GM08714 (cell line): ENCODE data around the gene NGB.

Experiments used
- H3K4me3 ChIP-seq: fragments of 200-500 bp; sonication (Bioruptor generic); 2 replicates; pipeline ENCODE4 v1.5.1; 2014; ENCODE audit warnings: mild to moderate bottlenecking, low read length, inconsistent platforms
- ZNF274 ChIP-seq: IDR thresholded peaks from 2 replicates; pipeline ENCODE4 v1.6.1; 2012; ENCODE audit warnings: mild to moderate bottlenecking, low read depth, low read length

Gene NGB

DNA sequence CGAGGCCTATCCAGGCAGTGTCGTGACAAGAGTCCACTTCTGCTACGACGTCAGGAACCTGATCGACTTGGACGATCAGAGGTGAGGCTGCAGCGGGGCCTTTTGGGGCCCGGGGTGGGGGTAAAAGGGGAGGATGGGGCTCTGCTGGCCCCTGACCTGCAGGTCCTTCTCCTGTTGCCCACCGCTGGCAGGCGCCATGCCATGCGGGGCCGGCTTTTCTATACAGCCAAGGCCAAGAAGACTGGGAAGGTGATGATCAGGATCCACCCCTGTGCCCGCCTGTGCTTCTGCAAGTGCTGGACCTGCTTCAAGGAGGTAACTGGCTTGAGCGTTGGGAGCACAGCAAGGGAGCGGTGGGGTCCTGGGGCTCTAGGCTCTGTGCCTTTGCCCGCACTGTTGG is 31.6 kb downstream of the NGB start:
- no peak overlapping the region for H3K4me3 ChIP-seq
- TF ChIP-seq ZNF274 = no peak

DNA sequence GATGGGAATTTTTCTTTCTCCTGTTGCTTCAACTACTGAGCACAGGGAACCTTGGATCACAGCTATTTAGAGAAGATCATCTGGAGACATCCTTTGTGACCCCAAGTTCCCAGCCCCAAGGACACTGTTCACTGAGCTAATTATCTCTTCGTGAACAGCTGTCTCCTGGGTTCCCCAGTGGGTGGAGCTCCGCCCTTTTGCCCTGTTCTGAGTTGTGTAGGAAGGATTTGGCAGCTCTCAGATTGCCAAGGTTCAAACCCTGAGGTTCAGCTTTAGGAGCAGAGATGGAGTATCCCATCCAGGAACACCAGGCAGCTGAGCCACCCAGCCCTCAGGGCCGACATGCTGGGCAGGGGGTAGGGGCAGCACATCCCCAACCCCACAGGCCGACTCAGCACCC is 32.0 kb downstream of the NGB start:
- no peak overlapping the region for H3K4me3 ChIP-seq
- TF ChIP-seq ZNF274 = no peak

- TF ChIP-seq ZNF274 = no peak
- H3K4me3 ChIP-seq = no peak overlapping the region
Observed at GRCh38 chr14:77238356-77238755, 32.6 kb downstream of the NGB start.

- TF ChIP-seq ZNF274 = no peak
- H3K4me3 ChIP-seq = no peak overlapping the region
Observed at GRCh38 chr14:77236814-77237213, 34.2 kb downstream of the NGB start.

- TF ChIP-seq ZNF274 = no peak
- H3K4me3 ChIP-seq = no peak overlapping the region
Observed at GRCh38 chr14:77231721-77232120, 39.3 kb downstream of the NGB start.

- TF ChIP-seq ZNF274 = no peak
- no peak overlapping the region for H3K4me3 ChIP-seq
Observed at GRCh38 chr14:77230914-77231313, 40.1 kb downstream of the NGB start.

DNA sequence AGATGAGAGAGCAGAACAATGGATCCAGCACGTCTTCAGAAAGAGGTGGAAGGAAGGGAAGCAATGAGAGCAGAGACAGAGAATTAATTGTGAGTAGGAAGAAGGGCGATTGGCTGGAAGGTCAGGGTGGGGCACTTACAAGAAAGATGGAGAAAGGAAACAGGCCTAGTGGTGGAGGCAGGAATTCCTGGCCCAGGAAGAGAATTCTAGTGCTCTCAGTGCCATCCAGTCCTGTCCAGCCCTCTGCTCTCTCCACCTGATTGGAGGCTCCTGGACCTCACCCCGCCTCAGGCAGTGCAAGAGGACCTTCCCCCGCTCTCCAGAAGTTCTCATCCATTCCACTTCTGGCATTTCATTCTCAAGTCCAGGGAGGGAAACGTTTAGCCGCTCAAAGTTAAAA is 43.0 kb downstream of the NGB start:
- TF ChIP-seq ZNF274 = no peak
- no peak overlapping the region for H3K4me3 ChIP-seq

GRCh38 chr14:77225892-77226557 is 45.0 kb downstream of the NGB start:
- TF ChIP-seq ZNF274 = no peak
- no peak overlapping the region for H3K4me3 ChIP-seq

GRCh38 chr14:77225254-77225653 is 45.8 kb downstream of the NGB start:
- TF ChIP-seq ZNF274 = no peak

GRCh38 chr14:77224212-77224611 is 46.8 kb downstream of the NGB start:
- no peak for TF ChIP-seq ZNF274

More at GRCh38 chr14:77225254-77225653, 45.8 kb downstream of the NGB start:
- H3K4me3 ChIP-seq = no peak overlapping the region

GRCh38 chr14:77222546-77223225 is 48.3 kb downstream of the NGB start:
- TF ChIP-seq ZNF274 = no peak
- H3K4me3 ChIP-seq = no peak overlapping the region

More at GRCh38 chr14:77224212-77224611, 46.8 kb downstream of the NGB start:
- H3K4me3 ChIP-seq = no peak overlapping the region

GRCh38 chr14:77221241-77221871 is 49.6 kb downstream of the NGB start:
- no peak overlapping the region for H3K4me3 ChIP-seq
- no peak for TF ChIP-seq ZNF274

DNA sequence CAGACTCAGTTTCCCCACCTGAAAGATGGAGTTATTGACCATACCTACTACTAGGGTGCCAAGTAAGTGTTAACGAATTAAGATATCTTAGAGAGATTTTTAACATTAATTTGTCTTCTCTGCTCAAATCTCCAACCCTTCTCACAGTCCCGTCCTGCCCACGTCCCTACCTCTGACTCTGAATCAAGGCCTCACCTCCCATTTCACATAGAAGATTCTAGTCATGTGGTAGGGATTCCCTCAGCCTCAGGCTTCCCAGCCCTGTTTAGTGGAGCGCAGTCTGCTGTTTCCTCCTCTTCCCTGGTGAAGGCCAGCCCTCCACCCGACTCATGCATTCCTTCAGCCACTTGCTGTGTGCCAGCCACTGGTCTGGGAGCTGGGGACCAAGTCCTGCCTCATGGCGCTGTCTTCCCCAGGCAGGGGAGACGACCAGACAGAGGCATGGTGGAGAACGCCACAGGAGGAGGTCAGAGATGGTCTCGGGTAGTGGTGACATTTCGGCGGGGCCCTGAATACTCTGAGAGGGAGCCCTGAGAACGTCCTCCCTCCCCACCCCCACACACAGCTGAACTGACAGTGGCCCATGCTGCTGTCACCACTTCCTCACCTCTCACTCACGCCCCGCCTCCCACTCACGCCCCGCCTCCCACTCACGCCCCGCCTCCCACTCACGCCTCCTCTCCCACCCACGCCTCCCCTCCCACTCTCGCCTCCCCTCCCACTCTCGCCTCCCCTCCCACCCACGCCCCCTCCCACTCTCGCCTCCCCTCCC is 50.6 kb downstream of the NGB start:
- TF ChIP-seq ZNF274 = no peak
- no peak overlapping the region for H3K4me3 ChIP-seq

- no peak overlapping the region for H3K4me3 ChIP-seq
- no peak for TF ChIP-seq ZNF274
Observed at GRCh38 chr14:77219591-77219990, 51.4 kb downstream of the NGB start.
